NCI-H524 treated with DMSO at 0.1 percent for 48 hours (cell line): ENCODE results near the gene TTC39C.
"Not testable (repeated sequence)": the region's sequence is repeated elsewhere in the genome, so short reads cannot be mapped to it uniquely, and the experiment has no call there.

Experiments used
- DNase-seq: peaks from one replicate; lab custom pipeline; 2025; lab: John Stamatoyannopoulos, UW

The TTC39C gene

DNA sequence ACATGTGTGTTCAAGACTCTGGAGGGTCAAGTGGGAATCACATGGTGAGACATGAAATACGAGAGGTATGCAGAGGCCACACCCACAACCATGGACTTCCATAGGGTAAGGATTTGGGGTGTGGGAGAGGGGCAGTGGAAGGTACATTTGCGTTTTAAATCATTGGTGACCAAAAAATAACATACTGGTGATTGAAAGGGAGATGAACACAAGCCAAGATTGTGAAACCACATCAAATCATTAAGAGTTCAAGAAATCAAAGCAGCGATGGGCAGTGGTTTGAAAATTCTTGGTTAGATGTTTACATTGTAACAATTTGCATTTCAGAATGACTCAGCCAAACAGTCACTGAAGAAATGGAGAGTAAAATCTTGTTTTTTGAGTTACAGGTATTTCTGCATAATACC, 122.4 kb downstream of the TTC39C start:
- DNase-seq: no peak

DNA sequence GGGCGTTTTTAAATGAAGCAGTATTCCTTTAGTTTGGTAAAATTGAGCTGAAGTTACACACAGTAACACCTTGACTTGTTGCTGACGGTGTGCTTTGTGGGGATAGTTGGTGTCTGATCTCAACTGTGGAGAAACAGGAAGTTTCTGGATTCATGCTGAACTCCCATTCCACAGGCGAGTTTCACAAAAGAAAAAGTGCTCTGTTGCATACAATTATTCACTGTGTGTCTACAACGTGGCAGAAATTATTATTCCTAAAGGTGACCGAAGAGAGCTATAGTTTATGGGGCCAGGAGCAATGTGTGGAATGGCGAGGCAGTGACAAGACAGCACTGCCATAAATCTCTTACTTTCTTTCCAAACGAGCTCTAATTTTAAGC, 123.8 kb downstream of the TTC39C start:
- DNase-seq: no peak

GRCh38 chr18:24138789-24139616, 124.4 kb downstream of the TTC39C start, which contains the start of gene CABYR:
TSS of gene CABYR (plus strand) at chr18:24139062. CDS start at chr18:24143115, 4,053 bp downstream.
- DNase-seq: peak; percentile 66

GRCh38 chr18:24140697-24141096, 126.1 kb downstream of the TTC39C start:
- DNase-seq: no peak

- DNase-seq: no peak
These were observed 127.8 kb downstream of the TTC39C start for GRCh38 chr18:24142376-24142775.

DNA sequence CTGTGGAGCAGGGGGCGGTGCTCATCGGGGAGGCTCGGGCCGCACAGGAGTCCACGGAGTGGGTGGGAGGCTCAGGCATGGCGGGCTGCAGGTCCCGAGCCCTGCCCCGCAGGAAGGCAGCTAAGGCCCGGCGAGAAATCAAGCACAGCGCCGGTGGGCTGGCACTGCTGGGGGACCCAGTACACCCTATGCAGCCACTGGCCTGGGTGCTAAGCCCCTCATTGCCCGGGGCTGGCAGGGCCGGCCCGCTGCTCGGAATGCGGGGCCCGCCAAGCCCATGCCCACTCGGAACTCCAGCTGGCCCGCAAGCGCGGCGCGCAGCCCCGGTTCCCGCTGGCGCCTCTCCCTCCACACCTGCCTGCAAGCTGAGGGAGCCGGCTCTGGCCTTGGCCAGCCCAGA, 135.0 kb downstream of the TTC39C start:
- DNase-seq: not testable (repeated sequence)

- DNase-seq: no peak
These were observed 138.8 kb downstream of the TTC39C start for GRCh38 chr18:24153397-24153796.

GRCh38 chr18:24157855-24158254, 143.3 kb downstream of the TTC39C start:
- DNase-seq: no peak

GRCh38 chr18:24160086-24160485, 145.5 kb downstream of the TTC39C start:
- no peak for DNase-seq

- no peak for DNase-seq
These were observed 146.8 kb downstream of the TTC39C start for GRCh38 chr18:24161304-24161703.

GRCh38 chr18:24168496-24168895, 153.9 kb downstream of the TTC39C start:
- DNase-seq: no peak

- DNase-seq: no peak
These were observed 155.8 kb downstream of the TTC39C start for GRCh38 chr18:24170360-24170759.

DNA sequence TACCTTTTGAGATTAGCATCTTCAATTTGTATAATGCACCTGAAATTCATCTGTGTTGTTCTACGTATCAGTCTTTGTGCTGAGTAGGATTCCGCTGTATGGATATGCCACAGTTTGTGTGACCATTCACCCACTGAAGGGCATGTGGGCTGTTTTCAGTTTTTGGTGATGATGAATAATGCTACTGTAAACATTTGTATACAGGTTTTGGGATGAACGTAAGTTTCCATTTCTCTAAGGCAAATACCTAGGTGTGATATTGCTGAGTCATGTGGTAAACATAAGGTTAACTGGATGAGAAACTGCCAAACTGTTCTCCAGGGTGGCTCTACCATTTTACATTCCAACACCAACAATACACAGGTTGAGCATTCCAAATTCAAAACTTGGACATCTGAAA, 159.4 kb downstream of the TTC39C start:
- no peak for DNase-seq

GRCh38 chr18:24176727-24177416, 162.3 kb downstream of the TTC39C start:
- no peak for DNase-seq

GRCh38 chr18:24177499-24178133, 163.1 kb downstream of the TTC39C start:
- DNase-seq: no peak

GRCh38 chr18:24180048-24180447, 165.5 kb downstream of the TTC39C start:
- DNase-seq: no peak

- DNase-seq: no peak
These were observed 167.3 kb downstream of the TTC39C start for GRCh38 chr18:24181806-24182205.
